HG02759 (cell line): ENCODE measurements around the gene SLC4A2.

Experiments used
- ATAC-seq: cut with Tn5 transposase; IDR thresholded peaks from one replicate; pipeline ENCODE4 v1.9.1; 2021; ENCODE audit warnings: mild to moderate bottlenecking, moderate library complexity; ENCODE audit not compliant: unreplicated experiment

The SLC4A2 gene

DNA sequence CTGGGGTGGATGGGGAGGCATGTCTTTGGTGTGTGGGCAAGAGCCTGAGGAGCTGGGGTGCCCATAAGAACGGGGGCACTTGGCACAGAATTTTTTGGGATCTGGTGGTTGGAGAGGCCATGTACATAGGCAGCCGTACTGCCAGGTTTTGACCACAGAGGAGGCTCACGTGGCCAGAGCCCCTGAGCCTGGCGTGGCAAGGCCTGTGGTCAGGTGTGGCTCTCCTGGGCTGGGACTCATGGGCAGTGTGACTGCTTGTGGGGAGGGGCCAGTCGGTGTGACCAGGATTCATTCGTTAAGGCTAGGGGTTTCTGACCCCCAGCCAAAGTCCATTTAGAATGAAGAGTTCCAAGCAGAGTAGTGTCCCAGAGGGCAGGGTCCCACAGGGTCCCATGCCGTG lies 65.1 kb downstream of the SLC4A2 start:
- ATAC-seq = no peak

- no peak for ATAC-seq
Observed at GRCh38 chr7:151124899-151125399, 65.6 kb downstream of the SLC4A2 start.

DNA sequence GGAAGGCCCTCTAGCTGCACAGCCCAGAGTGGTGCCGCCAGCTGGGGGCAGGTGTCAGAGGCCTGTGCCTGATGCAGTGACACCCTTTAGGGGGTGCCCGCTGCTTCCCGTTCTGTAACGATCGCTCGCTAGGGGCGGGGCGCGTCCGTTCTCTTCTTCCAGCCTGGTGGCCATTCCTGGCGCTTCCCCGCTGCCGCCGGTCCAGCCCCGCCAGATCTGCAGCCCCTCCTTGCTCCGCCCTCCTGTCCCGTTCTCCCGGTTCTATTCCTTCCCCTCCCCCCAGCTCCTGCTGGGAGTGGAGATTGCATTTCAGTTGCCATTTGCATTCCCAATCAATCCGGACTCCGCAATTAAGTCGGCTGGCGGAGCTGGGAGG lies 66.1 kb downstream of the SLC4A2 start:
- ATAC-seq = no peak

DNA sequence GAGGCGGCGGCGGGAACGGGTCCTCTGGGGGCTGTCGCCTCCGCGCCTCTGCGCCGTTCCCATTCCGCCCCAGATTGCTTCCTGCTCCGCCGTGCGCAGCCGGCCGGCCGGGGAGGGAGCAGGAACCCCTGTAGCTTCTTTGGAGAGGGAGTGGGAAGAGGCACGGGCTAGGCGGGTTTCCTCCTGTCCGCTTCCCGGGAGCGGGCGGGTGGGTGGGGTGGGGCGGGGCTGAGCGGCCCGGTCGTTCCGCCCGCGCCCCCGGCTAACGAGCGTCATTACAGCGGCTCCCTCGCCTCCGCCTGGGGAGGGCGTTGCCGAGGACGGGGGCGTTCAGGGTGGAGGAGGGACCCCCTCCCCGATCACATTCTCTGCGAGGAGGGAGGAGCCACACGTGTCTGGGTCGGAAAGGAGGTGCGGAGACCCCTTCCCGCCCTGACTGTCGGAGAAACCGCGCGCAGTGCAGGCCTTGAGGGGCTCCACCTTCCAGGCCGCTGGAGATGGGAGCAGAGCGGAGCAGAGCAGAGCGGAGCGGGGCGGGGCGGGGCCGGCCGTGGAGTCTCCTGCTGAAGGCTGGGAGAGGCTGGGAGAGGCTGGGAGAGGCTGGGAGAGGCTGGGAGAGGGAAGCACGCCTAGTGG lies 66.6 kb downstream of the SLC4A2 start:
- no peak for ATAC-seq
